Measurements from ENCODE around the gene COMMD1.
"Not testable (repeated sequence)": the region's sequence is repeated elsewhere in the genome, so short reads cannot be mapped to it uniquely, and the experiment has no call there.

Gene COMMD1

DNA sequence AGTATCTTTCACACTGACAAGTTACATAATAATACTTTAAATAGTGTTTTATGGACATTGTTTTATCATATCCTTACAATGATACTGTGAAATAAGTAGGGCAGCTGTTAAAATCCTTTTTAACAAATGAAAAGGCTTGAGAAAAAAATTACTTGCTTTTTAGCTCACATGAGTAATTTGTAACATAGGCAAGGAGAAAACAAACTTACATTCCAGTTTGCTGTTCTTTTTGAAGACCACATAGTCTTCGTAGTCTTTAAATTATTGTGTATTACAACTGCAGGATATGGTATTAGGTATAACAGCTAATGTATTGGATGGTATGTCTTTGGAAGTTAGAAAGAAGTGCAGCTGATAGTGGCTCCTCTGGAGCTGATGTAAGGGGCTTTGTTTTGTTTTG is 130.8 kb downstream of the COMMD1 start:
- DNase-seq, result no peak

GRCh38 chr2:62036761-62037250 is 131.3 kb downstream of the COMMD1 start:
- DNase-seq, result no peak

DNA sequence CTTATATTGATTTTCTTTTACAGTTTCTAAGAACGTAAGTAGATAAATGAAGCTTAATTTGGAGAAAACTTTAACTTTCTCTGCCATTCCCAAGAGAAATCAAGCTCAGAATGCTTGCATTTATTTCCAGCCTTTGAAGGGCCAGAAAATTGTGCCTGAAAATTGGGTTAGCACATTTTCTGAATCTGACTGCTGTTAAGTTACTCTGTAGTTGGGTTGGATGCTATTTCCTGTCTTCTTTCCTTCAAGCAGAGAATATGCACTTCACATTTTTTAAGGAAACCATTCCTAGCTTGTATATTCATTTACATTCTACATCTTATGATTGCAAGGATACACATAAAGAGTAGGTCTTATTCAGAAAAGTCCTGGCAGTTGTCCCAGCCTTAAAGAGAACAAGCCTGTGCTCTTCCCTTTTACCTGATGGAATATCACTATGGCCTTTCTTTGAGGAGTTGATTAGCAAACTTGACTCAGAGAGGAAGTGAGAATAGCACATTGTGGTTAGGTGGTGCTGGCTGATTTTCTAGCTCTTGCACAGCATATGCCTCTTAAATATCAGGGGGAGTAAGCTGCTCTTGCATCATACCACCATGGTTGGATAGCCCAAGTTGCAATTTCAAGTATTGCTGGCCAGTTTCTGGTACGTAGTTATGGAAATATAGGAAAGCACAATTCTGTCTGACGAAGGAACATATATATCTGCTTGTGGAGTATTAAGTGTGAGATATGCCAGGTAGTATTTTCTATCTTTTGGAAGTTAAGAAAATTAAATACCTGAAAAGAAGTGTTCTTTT is 133.7 kb downstream of the COMMD1 start:
- DNase-seq, result no peak

GRCh38 chr2:62040926-62041325 is 135.5 kb downstream of the COMMD1 start:
- DNase-seq, result no peak

- not testable (repeated sequence) for DNase-seq
Measured at GRCh38 chr2:62041701-62042385, 136.4 kb downstream of the COMMD1 start.

DNA sequence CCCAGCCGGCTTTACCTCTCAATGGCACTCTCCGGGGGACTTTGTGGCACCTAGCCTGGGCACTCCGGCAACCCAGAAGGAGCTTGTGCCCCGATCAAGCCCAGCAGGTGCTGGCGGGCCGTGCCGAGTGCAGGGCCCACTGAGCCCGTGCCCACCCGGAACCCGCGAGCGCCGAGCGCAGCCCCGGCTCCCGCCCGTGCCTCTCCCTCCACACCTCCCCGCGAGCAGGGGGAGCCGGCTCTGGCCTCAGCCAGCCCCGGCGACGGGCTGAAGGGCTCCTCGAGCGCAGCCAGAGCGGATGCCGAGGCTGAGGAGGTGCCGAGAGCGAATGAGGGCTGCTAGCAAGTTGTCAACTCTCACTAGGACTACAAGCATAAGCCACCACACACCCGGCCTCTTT is 136.9 kb downstream of the COMMD1 start:
- DNase-seq, result no peak

DNA sequence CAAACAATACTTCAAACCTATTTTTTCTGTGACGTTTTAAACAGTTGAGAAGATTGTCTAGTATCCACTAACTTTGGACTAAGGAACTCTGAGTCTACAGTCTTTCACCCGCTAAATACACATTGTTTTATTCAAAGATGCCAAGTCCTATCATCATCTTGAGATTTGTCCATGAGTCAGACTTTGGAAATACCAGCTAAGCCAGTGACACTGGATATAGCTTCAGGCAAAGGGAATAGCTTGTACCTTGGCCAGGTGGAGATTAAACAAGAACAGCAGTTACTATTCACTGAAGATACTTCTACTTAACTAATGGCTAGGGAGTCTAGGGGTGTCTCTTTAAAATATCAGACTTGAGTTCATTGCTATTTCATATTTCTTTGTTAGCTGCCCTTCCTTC is 137.5 kb downstream of the COMMD1 start:
- no peak for DNase-seq

GRCh38 chr2:62045017-62045543 is 139.6 kb downstream of the COMMD1 start:
- DNase-seq, result no peak

GRCh38 chr2:62046141-62046540 is 140.7 kb downstream of the COMMD1 start:
- no peak for DNase-seq

DNA sequence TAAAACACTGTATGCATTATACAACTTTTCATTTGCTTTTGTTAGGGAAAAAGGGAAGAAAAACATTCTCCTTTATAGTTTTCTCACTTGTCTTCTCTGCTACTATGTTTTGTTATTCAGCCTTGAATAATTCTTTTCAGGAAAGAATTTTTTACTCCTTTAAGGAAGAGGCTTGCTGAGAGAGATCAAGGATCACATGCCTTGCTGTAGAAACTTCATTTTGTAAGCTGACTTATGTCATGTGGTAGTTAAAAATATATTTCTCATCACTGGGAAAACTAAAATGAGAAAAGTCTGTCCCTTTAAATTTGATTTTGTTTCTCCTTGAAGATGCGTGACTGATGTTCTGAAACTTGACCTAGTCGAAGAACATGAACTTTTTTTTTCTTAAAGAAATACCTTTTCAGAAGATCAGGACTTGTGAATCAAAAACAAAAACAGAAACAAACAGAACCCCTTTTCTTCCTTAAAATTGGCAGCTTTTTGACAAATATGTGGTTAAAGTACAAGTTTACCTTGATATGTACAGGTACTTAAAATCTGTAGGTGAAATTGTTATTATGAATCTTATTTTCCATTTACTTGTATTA is 145.1 kb downstream of the COMMD1 start:
- DNase-seq, result no peak

DNA sequence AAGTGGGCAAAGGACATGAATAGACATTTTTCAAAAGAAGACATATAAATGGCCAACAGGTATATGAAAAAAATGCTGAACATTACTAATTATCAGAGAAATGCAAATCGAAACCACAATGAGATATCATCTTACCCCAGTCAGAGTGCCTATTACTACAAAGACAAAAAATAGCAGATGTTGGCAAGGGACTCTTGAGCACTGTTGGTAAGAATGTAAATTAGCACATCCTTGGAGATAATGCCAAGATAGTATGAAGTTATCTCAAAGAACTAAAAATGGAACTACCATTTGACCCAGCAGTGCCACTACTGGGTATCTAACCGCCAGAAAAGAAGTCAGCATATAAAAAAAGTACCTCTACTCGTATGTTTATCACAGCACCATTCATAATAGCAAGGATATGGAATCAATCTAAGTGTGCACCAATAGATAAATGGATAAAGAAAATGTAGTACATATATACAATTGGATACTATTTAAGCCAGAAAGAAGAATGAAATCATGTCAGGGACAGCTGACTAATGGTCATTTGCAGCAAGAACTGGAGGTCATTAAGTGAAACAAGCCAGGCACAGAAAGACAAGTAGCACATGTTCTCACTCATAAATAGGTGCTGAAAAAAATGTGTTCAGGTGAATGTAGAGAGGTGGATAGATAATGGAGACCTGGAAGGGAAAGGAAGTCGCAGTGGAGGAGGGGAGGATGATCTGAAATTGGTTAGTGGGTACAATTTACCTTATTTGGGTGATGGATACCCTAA is 148.7 kb downstream of the COMMD1 start:
- DNase-seq, result no peak

GRCh38 chr2:62054916-62055450 is 149.5 kb downstream of the COMMD1 start:
- DNase-seq, result no peak

DNA sequence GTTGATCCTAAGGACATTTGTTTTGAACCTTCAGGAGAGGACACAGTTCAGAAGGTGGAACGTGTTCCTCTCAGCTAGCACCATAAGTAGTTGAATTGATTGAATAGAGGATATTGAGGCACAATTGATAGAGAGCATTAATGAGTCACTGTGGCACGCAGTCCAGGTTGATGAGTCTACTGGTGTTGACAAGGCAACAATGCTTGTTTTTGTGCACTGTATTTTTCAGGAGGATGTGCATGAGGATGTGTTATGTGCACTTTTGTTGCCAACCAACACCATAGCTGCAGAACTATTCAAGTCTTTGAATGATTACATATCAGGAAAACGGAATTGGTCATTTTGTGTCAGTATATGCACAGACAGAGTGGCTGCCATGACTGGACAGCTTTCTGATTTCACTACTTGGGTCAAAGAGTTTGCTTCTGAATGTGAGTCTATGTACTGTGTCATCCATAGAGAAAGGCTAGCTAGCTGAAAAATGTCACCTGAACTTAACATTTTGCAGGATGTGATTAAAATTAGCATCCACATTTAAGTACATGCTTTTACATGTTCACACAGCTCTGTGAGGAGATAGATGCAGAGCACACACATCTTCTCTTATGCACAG is 150.4 kb downstream of the COMMD1 start:
- no peak for DNase-seq

GRCh38 chr2:62056341-62056740 is 150.9 kb downstream of the COMMD1 start:
- DNase-seq, result no peak

DNA sequence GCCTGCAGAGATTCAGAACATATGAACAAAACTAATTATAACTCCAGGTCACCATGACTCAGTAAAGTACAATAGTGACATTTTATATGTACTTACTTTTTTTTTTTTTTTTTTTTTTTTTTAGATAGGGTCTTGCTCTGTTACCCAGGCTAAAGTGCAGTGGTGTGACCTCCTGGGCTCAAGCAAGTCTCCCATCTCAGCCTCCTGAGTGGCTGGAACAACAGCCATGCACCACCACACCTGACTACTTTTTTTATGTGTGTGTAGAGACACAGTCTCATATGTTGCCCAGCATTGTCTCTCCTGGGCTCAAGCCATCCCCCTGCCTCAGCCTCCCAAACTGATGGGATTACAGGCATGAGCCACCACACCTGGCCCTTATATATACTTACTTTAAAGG is 159.8 kb downstream of the COMMD1 start:
- no peak for DNase-seq

- no peak for DNase-seq
Measured at GRCh38 chr2:62071126-62071598, 165.7 kb downstream of the COMMD1 start.

- no peak for DNase-seq
Measured at GRCh38 chr2:62071760-62072680, 166.5 kb downstream of the COMMD1 start.

DNA sequence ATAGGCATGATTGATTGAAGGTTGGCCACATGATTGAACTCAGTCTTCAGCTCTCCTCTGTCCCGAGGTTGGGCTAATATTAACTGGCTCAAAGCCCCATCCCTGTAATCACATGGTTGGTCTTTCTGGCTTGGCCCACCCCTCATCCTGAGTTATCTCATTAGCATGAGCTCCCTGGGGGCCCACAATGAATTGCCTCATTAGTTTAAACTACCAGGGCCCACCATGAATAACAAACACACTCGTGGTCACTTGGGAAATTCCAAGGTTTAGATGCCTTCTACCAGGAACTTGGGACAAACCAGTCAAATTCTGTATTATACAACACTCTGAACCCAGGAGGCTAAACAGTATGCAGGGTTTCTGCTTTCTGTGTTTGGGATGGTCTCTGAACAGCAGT is 168.8 kb downstream of the COMMD1 start:
- no peak for DNase-seq

- DNase-seq, result no peak
Measured at GRCh38 chr2:62076980-62077638, 171.6 kb downstream of the COMMD1 start.

GRCh38 chr2:62084801-62085200 is 179.3 kb downstream of the COMMD1 start:
- DNase-seq, result no peak

All from T1000 (cell line).